HepG2 (cell line): ENCODE results near the gene ZNF620. TPM values are rescaled to one million over a fixed set of nuclear protein-coding genes. Genes with fewer than 3 reads are reported as not detected.
A peak's percentile ranks its signal among the peaks of the same experiment; 100 is the strongest.

Source experiments
- CBX5 ChIP-seq: sonication (generic); formaldehyde crosslinking; IDR thresholded peaks from 2 replicates; pipeline ENCODE4 v1.4.0; 2020; ENCODE audit warnings: missing genetic modification reagents, borderline replicate concordance
- HNRNPLL ChIP-seq: fragments of 200-400 bp; formaldehyde crosslinking; IDR thresholded peaks from 2 replicates; pipeline ENCODE4 v1.6.1; 2017; ENCODE audit warnings: mild to moderate bottlenecking, low read depth, low read length; ENCODE audit not compliant: poor library complexity, severe bottlenecking
- HOXD1 ChIP-seq: sonication (generic); formaldehyde crosslinking; IDR thresholded peaks from 2 replicates; pipeline ENCODE4 v1.5.0; 2020; ENCODE audit warnings: missing genetic modification reagents
- MIER2 ChIP-seq: IDR thresholded peaks from 2 replicates; pipeline ENCODE4 v1.6.1; 2016; ENCODE audit warnings: missing biosample characterization, missing genetic modification reagents
- MYC ChIP-seq: sonication (generic); formaldehyde crosslinking; IDR thresholded peaks from 2 replicates; pipeline ENCODE4 v1.9.0; 2021; ENCODE audit warnings: missing genetic modification reagents, borderline replicate concordance
- POLR2A ChIP-seq, 2 experiments: IDR thresholded peaks; 2 replicates each; pipeline ENCODE4 v1.6.1; 2011; ENCODE audit warnings: low read depth in 2 of 2, low read length in 2 of 2, mild to moderate bottlenecking in 1 of 2, moderate library complexity in 1 of 2; ENCODE audit not compliant: insufficient read depth in 1 of 2
- TARDBP ChIP-seq: sonication (generic); formaldehyde crosslinking; IDR thresholded peaks from 2 replicates; pipeline ENCODE4 v1.8.0; 2022; ENCODE audit warnings: mild to moderate bottlenecking, missing genetic modification reagents
- TOE1 ChIP-seq: sonication (generic); formaldehyde crosslinking; IDR thresholded peaks from 2 replicates; pipeline ENCODE4 v1.4.0; 2020; ENCODE audit warnings: mild to moderate bottlenecking, missing genetic modification reagents
- TSC22D2 ChIP-seq: sonication (generic); formaldehyde crosslinking; IDR thresholded peaks from 2 replicates; pipeline ENCODE4 v1.5.1; 2020; ENCODE audit warnings: missing genetic modification reagents, mild to moderate bottlenecking, borderline replicate concordance
- ZFY ChIP-seq: sonication (generic); formaldehyde crosslinking; IDR thresholded peaks from 2 replicates; pipeline ENCODE4 v1.4.0; 2020; ENCODE audit warnings: missing genetic modification reagents
- ZNF501 ChIP-seq: sonication (generic); formaldehyde crosslinking; IDR thresholded peaks from 2 replicates; pipeline ENCODE4 v1.5.1; 2020; ENCODE audit warnings: mild to moderate bottlenecking, moderate library complexity, missing genetic modification reagents
- ZNF782 ChIP-seq: sonication (generic); formaldehyde crosslinking; IDR thresholded peaks from 2 replicates; pipeline ENCODE4 v1.4.0; 2020; ENCODE audit warnings: missing genetic modification reagents, mild to moderate bottlenecking, borderline replicate concordance
- polyA plus RNA-seq, 8 experiments: library from polyadenylated mRNA; depleted of rRNA in 3 of 8; stranded (reverse) in 7 of 8; unstranded in 1 of 8; fragments of >200 nt; fragmentation: Illumina TruSeq in 4 of 8; extraction: Trizol in 4 of 8; gene quantifications; 2 replicates each; pipeline versions ENCODE4 v1.2.1 to v1.2.3, GENCODE V29; 2011 to 2016; ENCODE audit warnings: low read depth in 4 of 8, missing spikeins in 1 of 8, mixed read lengths in 1 of 8; ENCODE audit not compliant: insufficient read depth in 1 of 8
- total RNA-seq, 5 experiments: library from RNA; depleted of rRNA; stranded (reverse); fragments of >200 nt; fragmentation: Illumina TruSeq; extraction: Trizol; gene quantifications; 2 replicates each; pipeline ENCODE4 v1.2.3, GENCODE V29; 2016; ENCODE audit warnings: low read depth in 1 of 5
- TF ChIP-seq, protein P1 (sequence below): sonication (generic); formaldehyde crosslinking; IDR thresholded peaks from 2 replicates; pipeline ENCODE4 v1.4.0; 2020; ENCODE audit warnings: low read depth, missing genetic modification reagents
- TF ChIP-seq, protein P2 (sequence below): sonication (generic); formaldehyde crosslinking; IDR thresholded peaks from 2 replicates; pipeline ENCODE4 v1.4.0; 2020; ENCODE audit warnings: missing genetic modification reagents
- TF ChIP-seq, protein P3 (sequence below): sonication (generic); formaldehyde crosslinking; IDR thresholded peaks from 2 replicates; pipeline ENCODE4 v1.4.0; 2020; ENCODE audit warnings: missing genetic modification reagents
- TF ChIP-seq, protein P4 (sequence below): sonication (generic); formaldehyde crosslinking; IDR thresholded peaks from 2 replicates; pipeline ENCODE4 v1.5.1; 2020; ENCODE audit warnings: missing genetic modification reagents, mild to moderate bottlenecking, borderline replicate concordance

ZNF620 gene
- total and polyA plus RNA-seq, 2 of the 13 experiments (the other 11 are each of a cell fraction or from before 2014, with no cell fraction given), result 2.3 to 12.2 TPM

DNA sequence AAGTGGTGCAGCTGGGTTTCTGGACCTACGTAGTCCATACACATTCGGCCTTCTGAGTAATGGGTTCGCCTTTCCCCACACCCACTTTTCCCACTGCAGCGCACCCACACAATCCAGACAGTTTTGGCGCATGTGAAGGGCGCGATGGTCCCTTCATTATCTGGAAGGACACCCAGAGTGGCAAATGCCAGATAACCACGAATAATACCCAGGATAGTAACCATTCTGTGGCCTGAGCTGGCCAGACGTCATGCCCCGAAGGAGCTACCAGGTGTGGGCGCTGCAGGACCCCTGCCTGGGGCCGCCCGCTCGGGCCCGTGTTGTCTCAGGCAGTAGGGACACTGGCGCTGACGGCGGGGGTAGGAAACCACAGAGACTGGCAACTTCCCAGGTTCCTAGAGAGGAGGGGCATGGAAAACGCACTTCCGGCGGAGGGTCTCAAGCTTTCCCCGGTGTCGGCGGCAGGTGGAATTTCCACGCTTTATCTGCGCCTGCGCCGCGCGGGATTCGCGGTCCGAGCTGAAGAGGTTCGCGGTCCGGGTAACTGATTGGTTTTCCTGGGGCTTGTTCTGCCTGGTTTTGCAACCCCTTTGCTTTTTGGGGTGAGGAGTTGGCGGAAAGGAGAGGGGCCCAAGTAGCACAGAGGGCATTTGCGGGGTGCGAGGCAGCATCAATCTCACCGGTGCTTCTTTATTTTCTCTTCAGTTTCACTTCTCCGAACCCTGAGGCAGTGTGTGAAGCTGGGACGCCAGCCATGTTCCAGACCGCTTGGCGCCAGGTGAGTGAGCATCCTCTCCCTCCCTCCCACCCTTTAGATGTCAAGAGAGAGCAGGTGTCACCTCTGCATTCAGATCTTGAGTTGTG is at the start of gene ZNF620 (continued):
- TF ChIP-seq HNRNPLL (peak; percentile 61), MYC (peak; percentile 70; the same call in 1 of the 2 replicates), ZNF782 (CRISPR knock-in tag) (peak; percentile 97; the same call in 1 of the 2 replicates), MIER2 (CRISPR knock-in tag) (0 out of 2 replicates have a peak, but pooled peaks have one; percentile 14), POLR2A (IDR thresholded peaks at IDR 0.05; ENCODE audit: insufficient read depth in 1 of 2, low read depth in 2 of 2, low read length in 2 of 2) (peak; percentile 74 to 78), ZFY (CRISPR knock-in tag) (peak; percentile 83), CBX5 (peak; percentile 71; the same call in 1 of the 2 replicates), TSC22D2 (CRISPR knock-in tag) (peak; percentile 79; the same call in 1 of the 2 replicates), ZNF501 (CRISPR knock-in tag) (peak; percentile 94), TOE1 (CRISPR knock-in tag) (0 out of 2 replicates have a peak, but pooled peaks have one; percentile 48), TARDBP (peak; percentile 82), HOXD1 (CRISPR knock-in tag) (no peak)
- TF ChIP-seq, protein P1, sequence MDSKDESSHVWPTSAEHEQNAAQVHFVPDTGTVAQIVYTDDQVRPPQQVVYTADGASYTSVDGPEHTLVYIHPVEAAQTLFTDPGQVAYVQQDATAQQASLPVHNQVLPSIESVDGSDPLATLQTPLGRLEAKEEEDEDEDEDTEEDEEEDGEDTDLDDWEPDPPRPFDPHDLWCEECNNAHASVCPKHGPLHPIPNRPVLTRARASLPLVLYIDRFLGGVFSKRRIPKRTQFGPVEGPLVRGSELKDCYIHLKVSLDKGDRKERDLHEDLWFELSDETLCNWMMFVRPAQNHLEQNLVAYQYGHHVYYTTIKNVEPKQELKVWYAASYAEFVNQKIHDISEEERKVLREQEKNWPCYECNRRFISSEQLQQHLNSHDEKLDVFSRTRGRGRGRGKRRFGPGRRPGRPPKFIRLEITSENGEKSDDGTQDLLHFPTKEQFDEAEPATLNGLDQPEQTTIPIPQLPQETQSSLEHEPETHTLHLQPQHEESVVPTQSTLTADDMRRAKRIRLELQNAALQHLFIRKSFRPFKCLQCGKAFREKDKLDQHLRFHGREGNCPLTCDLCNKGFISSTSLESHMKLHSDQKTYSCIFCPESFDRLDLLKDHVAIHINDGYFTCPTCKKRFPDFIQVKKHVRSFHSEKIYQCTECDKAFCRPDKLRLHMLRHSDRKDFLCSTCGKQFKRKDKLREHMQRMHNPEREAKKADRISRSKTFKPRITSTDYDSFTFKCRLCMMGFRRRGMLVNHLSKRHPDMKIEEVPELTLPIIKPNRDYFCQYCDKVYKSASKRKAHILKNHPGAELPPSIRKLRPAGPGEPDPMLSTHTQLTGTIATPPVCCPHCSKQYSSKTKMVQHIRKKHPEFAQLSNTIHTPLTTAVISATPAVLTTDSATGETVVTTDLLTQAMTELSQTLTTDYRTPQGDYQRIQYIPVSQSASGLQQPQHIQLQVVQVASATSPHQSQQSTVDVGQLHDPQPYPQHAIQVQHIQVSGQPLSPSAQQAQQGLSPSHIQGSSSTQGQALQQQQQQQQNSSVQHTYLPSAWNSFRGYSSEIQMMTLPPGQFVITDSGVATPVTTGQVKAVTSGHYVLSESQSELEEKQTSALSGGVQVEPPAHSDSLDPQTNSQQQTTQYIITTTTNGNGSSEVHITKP, result 0 out of 2 replicates have a peak, but pooled peaks have one; percentile 74
- TF ChIP-seq, protein P2, sequence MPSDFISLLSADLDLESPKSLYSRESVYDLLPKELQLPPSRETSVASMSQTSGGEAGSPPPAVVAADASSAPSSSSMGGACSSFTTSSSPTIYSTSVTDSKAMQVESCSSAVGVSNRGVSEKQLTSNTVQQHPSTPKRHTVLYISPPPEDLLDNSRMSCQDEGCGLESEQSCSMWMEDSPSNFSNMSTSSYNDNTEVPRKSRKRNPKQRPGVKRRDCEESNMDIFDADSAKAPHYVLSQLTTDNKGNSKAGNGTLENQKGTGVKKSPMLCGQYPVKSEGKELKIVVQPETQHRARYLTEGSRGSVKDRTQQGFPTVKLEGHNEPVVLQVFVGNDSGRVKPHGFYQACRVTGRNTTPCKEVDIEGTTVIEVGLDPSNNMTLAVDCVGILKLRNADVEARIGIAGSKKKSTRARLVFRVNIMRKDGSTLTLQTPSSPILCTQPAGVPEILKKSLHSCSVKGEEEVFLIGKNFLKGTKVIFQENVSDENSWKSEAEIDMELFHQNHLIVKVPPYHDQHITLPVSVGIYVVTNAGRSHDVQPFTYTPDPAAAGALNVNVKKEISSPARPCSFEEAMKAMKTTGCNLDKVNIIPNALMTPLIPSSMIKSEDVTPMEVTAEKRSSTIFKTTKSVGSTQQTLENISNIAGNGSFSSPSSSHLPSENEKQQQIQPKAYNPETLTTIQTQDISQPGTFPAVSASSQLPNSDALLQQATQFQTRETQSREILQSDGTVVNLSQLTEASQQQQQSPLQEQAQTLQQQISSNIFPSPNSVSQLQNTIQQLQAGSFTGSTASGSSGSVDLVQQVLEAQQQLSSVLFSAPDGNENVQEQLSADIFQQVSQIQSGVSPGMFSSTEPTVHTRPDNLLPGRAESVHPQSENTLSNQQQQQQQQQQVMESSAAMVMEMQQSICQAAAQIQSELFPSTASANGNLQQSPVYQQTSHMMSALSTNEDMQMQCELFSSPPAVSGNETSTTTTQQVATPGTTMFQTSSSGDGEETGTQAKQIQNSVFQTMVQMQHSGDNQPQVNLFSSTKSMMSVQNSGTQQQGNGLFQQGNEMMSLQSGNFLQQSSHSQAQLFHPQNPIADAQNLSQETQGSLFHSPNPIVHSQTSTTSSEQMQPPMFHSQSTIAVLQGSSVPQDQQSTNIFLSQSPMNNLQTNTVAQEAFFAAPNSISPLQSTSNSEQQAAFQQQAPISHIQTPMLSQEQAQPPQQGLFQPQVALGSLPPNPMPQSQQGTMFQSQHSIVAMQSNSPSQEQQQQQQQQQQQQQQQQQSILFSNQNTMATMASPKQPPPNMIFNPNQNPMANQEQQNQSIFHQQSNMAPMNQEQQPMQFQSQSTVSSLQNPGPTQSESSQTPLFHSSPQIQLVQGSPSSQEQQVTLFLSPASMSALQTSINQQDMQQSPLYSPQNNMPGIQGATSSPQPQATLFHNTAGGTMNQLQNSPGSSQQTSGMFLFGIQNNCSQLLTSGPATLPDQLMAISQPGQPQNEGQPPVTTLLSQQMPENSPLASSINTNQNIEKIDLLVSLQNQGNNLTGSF (CRISPR knock-in tag), result no peak
- TF ChIP-seq, protein P3, sequence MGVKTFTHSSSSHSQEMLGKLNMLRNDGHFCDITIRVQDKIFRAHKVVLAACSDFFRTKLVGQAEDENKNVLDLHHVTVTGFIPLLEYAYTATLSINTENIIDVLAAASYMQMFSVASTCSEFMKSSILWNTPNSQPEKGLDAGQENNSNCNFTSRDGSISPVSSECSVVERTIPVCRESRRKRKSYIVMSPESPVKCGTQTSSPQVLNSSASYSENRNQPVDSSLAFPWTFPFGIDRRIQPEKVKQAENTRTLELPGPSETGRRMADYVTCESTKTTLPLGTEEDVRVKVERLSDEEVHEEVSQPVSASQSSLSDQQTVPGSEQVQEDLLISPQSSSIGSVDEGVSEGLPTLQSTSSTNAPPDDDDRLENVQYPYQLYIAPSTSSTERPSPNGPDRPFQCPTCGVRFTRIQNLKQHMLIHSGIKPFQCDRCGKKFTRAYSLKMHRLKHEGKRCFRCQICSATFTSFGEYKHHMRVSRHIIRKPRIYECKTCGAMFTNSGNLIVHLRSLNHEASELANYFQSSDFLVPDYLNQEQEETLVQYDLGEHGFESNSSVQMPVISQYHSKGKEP, result no peak
- TF ChIP-seq, protein P4, sequence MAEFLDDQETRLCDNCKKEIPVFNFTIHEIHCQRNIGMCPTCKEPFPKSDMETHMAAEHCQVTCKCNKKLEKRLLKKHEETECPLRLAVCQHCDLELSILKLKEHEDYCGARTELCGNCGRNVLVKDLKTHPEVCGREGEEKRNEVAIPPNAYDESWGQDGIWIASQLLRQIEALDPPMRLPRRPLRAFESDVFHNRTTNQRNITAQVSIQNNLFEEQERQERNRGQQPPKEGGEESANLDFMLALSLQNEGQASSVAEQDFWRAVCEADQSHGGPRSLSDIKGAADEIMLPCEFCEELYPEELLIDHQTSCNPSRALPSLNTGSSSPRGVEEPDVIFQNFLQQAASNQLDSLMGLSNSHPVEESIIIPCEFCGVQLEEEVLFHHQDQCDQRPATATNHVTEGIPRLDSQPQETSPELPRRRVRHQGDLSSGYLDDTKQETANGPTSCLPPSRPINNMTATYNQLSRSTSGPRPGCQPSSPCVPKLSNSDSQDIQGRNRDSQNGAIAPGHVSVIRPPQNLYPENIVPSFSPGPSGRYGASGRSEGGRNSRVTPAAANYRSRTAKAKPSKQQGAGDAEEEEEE (CRISPR knock-in tag), result peak; percentile 69; the same call in 1 of the 2 replicates
